HG03025 (cell line): ENCODE data around the gene PGBD1.

ENCODE experiments used
- ATAC-seq: cut with Tn5 transposase; IDR thresholded peaks from one replicate; pipeline ENCODE4 v1.9.1; 2021; ENCODE audit warnings: mild to moderate bottlenecking, moderate library complexity; ENCODE audit not compliant: unreplicated experiment, low FRiP score

Gene PGBD1, protein sequence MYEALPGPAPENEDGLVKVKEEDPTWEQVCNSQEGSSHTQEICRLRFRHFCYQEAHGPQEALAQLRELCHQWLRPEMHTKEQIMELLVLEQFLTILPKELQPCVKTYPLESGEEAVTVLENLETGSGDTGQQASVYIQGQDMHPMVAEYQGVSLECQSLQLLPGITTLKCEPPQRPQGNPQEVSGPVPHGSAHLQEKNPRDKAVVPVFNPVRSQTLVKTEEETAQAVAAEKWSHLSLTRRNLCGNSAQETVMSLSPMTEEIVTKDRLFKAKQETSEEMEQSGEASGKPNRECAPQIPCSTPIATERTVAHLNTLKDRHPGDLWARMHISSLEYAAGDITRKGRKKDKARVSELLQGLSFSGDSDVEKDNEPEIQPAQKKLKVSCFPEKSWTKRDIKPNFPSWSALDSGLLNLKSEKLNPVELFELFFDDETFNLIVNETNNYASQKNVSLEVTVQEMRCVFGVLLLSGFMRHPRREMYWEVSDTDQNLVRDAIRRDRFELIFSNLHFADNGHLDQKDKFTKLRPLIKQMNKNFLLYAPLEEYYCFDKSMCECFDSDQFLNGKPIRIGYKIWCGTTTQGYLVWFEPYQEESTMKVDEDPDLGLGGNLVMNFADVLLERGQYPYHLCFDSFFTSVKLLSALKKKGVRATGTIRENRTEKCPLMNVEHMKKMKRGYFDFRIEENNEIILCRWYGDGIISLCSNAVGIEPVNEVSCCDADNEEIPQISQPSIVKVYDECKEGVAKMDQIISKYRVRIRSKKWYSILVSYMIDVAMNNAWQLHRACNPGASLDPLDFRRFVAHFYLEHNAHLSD

DNA sequence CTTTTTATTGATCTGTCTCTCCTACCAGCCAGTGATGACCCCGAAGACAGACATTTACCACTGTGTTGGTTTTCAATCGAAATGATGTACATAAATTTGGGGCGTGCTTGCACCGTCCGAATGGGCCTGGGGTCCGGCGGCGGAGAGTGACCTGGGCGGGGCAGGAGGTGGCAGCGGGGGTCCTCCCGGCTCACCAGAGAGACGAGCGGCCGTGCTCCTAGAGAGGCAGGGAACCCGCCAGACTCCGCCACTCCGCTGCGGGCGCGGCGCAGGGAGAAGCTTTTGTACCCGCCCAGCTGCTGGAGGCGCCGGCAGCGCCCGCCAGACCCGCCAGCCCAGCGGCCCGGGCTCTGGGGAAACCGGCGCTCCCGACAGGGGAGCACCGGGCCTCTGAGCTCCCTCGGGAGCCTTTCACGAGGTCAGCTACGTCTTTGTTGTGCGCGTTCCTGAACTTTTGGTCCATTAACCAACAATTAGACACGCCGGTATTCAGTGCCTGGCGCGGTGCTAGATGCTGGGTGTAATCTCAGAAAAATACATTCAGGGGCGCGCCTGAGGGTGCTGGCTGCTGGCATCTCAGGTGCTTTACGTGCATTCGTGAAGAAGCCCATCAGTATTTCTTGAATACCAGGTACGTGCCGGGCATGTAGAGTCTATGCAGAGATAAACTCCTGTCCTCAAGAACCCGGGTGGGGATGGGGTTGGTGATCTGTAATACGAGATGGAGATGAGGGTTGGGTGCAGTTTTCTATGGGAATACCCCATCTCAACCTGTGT lies at the start of gene PGBD1:
PGBD1 (plus strand) TSS at position 285 of the 777 bp plus-strand sequence. CDS start 2,242 bp downstream, outside the sequence.
- ATAC-seq: peak; percentile 89

DNA sequence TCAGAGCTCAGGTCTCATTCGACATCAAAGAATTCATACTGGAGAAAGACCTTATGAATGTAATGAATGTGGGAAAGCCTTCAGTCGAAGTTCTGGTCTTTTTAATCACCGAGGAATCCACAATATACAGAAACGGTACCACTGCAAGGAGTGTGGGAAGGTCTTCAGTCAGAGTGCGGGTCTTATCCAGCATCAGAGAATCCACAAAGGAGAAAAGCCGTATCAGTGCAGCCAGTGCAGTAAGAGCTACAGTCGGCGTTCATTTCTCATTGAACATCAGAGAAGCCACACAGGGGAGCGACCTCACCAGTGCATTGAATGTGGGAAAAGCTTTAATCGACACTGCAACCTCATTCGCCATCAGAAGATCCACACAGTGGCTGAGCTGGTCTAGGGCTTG lies 48.6 kb upstream of the PGBD1 start:
- ATAC-seq: no peak

DNA sequence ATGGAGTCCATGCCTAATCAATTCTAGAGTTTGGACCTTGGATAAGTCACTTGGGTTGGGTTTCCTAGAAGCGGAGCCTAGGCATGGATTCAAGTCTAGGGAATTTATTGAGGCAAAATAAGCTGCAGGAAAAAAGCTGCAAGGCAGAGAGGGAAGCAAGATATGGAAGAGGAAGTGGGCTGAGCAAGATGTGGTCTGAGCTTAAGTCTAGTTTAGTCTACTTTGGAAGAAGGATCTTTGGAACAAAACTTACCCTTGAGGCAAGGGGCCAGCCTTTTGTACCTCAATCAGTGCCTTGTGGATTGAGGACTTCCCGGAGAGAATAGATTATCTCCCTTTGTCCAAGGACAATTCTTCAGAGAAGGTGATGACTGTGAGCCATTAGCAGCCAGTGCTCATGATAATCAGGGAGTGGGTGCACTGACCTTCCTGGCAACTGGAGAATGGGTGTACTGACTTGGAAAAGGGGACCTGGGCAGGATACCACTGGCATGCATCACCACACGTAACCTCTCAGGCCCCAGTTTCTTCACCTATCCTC lies 45.4 kb upstream of the PGBD1 start:
- ATAC-seq: no peak

DNA sequence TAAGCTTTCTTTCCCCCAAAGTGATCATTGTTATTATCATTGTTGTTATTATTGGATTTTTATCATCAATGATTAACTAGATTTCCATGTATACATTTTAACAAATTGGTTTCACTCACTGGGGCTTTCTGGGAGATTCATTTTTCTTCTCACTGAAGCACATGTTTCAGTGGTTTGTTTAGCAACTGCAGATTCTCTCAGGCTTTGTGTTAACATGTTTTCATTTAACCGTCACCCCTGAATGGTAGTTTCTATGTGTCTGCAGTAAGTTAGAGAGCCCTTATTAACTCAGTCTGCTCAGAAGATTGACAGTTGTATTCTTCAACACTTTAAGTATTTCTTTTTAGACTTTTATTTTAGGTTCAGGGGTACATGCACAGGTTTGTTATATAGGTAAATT lies 41.7 kb upstream of the PGBD1 start:
- no peak for ATAC-seq

DNA sequence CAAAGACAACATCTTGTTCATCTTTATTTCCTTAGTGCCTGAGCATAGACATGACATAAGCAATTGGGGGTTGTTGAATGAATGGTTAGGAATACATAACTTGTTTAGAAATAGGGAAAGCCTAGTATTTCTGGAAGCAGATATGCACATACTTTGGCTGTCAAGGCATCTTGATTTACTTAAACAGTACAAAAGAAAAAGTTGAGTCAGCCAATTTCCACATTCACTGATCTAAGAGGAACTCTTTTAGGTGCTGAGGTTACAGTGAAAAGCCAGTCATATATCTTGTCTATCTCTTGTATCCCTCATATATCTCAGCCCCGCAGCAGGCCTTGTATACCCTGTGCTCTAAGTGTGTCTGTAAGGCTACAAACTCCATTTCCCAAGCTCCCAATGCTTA lies 40.9 kb upstream of the PGBD1 start:
- ATAC-seq: no peak

DNA sequence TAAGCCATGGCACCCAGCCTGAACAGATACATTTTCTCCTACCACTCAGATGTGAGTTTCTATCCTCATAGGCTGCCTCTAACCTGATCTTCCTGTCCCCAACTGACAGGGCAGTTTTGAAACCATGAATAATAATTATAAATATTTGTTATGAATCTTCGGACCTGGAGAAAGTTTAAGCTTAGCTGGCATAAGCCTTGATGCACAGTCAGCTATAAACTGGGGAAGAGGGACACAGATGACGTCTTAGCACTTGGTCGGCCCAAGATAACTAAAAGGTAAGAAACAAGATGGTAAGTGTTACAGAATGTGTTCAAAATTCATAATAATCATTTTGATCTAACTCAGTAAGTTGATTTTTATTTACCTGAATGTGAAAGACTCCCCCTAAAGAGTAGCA lies 37.4 kb upstream of the PGBD1 start:
- no peak for ATAC-seq

DNA sequence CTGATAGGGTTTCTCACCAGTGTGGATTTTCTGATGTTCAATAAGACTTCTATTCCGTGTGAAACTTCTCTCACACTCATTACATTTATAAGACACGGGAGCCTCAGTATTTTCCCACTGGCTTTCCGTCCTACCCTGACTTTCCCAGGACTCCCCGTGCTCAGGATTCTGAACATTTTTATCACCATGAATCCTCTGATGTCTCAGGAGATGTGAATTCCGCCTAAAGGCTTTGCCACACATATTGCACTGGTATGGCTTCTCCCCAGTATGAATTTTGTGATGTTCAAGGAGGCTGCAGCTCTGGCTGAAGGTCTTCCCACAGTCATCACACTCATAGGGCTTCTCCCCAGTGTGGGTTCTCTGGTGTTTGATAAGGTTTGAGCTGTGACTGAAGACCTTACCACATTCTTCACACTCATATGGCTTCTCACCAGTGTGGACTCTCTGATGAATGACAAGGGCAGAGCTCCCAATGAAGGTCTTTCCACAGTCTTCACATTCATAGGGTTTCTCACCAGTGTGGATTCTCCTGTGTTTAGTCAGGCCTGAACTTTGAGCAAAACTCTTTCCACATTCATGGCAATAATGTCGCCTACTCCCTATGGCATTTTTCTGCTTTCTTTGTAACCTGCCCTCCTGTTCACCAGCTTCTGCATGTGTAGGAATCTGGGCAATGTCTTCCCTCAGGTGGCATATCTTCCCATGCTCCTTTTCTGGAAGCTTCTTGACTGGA lies 36.0 kb upstream of the PGBD1 start:
- no peak for ATAC-seq

DNA sequence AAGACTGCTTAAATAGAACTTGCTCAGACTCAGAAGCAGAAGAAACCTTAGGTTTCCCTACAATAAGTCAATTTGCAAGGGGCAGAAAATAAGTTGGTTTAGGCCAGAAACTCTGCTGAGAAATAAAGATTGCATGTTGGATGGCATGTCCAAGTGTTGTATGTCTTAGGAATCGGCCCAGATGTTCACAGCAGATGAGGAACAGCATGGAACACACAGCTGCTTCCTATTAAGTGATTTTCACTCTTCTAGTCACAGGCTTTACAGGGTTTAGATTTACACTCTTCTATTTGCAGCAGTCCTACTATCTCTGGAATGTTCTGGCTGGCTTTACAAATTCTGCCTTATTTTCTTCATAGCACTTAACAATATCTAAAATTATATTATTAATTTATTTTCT lies 32.5 kb upstream of the PGBD1 start:
- ATAC-seq: no peak

DNA sequence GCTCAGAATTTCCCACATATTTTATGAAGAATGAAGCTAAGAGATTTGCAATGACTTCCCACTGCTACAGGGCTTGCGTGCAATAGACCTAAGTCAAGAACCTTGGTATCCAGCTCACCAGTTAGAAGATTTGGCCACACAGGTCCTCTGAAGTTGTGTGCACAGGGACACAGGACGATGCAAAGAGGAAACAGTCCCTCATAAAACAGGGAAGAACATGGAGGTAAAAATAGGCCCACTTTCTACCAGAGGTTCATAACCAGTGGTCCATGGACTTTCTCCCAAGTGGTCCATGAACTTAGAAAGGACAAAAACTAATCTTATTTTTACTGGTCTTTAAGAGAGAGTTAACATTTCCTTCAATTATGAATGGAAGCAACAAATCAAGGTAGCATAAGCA lies 30.6 kb upstream of the PGBD1 start:
- ATAC-seq: no peak

DNA sequence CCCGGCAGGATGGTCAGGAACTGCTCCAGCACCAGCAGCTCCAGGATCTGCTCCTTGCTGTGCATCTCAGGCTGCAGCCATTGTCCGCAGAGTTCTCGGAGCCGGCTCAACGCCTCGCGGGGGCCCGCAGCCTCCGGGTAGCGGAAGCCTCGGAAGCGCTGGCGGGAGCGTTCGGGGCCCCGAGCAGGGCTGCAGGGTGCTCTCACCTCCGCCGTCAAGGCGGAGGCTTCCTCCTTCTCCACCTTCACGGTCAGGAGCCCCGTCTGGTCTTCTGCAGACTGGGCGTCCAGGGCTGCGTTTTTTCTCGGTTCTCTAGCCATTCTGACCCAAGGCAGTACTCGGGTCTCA lies 29.7 kb upstream of the PGBD1 start:
- ATAC-seq: peak; percentile 47

DNA sequence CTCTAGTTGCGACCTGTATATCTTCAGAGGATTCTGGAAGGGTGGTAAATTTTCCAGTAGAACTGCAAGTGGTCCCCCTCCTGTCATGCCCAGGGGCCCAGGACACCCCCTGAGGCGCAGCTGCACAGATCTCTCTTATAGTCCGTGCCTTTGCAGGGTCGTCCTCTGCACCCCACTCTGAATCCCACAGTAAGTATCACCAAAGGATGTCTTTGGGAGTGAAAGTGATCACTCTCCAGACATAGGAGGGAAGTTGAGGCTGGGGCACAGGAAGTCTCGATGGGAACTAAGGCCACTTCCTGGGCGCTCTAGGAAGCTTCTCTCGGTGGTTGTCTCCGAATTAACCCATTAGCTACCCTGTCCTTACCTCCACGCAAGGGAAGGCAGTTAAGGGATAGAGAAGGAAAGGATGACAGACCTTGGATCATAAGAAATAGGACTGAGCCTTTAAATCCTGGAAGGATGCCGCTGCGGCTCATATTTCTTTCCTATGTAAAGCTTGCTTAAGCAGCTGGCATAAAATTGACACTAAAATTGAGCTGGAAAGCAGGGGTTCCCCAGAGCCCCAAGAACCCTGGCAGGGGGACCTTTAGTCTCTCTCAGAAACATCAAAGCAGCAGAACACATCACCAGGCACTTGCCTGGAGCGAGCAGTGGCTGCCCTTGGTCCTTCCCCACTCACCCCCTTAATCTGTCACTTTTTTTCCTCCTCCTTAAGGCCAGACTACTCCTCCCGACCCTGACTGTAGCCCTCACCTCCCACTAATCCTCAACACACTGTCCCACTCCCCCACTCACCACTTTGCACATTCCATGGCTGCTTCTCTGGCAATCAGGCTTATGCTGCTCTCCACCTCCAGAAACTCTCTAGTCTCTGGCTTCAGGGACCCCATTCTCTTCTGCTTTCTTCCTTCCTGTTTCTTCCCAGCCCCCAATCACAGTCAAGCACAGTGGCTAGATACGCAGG lies 29.1 kb upstream of the PGBD1 start, which contains the start of gene ZKSCAN4:
ZKSCAN4 (minus strand) TSS at position 261 of the 967 bp plus-strand sequence. CDS start 289 bp downstream, outside the sequence.
- peak; percentile 49 for ATAC-seq

DNA sequence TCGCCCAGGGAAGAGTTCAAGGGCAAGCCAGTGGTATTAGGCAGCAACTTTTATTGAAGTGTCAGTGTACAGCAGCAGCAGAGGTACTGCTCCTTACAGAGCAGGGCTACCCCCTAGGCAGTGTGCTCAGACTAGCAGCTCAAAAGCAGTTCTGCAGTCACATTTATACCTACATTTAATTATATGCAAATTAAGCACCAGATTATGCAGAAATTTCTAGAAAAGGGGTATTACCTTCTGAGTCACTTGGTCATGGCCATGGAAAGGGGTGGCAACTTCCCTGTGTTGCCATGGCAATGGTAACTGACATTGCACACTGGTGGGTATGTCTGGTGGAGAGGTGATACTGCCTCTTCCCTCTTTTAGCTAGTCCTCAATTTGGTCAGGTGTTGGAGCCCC lies 27.3 kb upstream of the PGBD1 start:
- no peak for ATAC-seq

DNA sequence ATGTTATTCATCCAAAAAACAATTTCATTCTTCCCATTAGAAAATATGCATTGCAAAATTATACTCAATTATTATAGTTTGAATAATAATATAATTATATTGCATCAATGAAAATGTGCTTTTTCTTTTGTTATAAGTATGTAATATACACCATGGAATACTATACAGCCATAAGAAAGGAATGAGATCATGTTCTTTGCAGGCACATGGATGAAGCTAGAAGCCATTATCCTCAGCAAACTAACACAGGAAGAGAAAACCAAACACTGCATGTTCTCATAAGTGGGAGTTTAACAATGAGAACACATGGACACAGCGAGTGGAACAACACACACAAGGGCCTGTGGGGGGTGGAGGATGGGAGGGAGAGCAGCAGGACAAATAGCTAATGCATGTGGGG lies 24.3 kb upstream of the PGBD1 start:
- no peak for ATAC-seq

DNA sequence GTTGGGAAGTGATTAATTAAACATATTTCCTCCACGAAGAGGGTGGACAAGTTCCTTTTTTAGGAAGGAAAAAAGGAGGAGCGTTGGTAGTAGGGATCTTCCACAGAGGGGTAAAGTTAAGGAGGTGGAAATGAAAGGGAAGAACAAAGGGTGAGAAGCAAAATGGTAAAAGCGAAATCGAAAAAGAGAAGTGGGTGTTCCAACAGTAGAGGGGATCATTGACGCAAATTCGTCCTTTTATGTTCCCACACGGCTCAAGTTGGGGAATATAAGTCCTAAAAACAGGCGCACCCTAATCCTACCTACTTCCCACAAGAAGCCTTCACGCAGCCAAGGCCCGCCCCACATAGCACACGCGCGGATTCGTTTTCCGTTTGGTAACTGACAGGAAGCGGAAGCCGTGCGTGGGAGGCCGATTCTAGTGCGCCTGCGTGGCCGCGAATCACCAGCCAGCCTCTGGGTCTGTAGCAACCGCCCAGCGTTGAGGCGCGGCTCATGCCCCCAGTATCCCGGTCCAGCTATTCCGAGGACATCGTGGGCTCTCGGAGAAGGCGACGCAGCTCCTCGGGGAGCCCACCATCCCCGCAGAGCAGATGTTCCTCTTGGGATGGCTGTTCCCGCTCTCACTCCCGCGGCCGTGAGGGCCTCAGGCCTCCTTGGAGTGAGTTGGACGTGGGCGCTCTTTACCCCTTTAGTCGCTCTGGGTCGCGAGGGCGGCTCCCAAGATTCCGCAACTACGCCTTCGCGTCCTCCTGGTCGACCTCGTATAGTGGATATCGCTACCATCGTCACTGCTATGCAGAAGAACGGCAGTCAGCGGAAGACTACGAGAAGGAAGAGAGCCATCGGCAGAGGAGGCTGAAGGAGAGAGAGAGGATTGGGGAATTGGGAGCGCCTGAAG lies 22.2 kb upstream of the PGBD1 start, which contains the start of gene NKAPL:
NKAPL (plus strand) TSS at position 421 of the 901 bp plus-strand sequence; CDS start at position 496, 75 bp downstream.
- ATAC-seq: no peak

DNA sequence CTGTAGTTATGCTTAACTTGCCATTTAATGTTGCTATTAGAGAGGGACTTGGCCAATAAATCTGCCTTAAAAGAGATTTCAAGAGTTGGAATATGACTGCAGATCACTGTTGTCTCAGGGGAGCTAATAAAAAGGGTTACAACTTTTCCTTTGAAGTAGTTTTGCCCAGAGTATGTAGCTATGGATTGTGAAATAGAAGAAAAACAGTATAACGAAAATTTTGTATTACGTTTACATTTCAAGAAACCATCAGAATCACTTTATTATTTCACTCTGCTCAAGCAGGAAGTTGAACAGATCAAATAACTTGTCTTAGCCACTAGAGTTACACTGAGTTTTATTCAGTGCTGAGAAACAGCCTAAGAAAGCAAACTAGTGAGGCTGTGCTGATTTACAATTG lies 17.4 kb upstream of the PGBD1 start:
- ATAC-seq: no peak

DNA sequence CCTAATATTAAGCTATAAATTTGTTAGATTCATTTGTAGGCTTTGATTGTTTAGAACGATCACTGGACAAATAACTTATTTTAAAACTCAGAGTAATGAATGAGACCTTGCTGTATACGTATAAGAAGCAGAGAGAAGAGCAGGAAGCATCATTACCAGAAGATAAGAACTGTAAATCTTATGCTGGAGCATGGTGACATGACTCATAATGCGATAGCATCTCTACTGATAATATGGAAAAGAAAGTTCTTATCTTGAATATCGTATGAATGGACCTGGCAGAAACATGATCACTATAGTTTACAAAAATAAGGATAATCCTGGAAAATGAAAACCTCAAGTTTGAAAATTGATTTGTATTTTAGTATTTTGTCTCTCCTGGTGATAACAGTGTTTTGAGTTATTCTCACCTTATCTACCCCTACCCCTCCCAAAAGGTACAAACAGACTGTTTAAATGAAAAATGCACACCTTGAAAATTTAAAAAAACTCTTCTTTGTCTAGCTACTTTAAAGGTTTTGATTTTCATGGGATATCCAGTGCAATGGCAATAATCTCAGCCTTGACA lies 16.5 kb upstream of the PGBD1 start:
- no peak for ATAC-seq

DNA sequence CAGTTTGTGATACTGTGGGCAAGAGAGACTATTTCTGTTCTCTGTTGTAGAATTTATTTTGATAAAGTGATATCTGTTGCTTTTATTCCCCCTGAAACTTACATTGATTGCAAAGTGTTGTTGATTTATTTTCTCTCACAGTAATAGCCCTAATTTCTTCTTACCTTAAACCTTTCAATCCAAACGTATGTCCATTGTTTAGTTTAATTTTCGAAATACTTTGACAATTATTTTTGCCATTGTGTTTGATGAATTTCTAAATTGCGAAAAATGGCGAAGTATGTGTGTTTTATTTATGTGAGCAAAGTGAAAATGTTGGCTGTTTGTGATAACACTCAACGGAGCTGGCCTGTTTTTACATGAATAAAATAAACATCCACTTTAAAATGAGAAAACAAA lies 14.8 kb upstream of the PGBD1 start:
- ATAC-seq: no peak
